GM12865 (cell line): ENCODE measurements around the gene CCDC192.

ENCODE experiments used
- DNase-seq: peaks from one replicate; pipeline ENCODE4 v3.0.0; 2010; ENCODE audit warnings: low read depth
- H3K4me3 ChIP-seq: 2 replicates; pipeline ENCODE4 v1.5.1; 2011; ENCODE audit warnings: mild to moderate bottlenecking, low read depth, low read length, control low read depth
- TF ChIP-seq, protein P1 (sequence below): IDR thresholded peaks from 2 replicates; pipeline ENCODE4 v1.5.1; 2011; ENCODE audit warnings: low read length, control low read depth, low read depth, inconsistent platforms; ENCODE audit not compliant: insufficient read depth; ENCODE audit errors: missing control alignments

CCDC192 gene

DNA sequence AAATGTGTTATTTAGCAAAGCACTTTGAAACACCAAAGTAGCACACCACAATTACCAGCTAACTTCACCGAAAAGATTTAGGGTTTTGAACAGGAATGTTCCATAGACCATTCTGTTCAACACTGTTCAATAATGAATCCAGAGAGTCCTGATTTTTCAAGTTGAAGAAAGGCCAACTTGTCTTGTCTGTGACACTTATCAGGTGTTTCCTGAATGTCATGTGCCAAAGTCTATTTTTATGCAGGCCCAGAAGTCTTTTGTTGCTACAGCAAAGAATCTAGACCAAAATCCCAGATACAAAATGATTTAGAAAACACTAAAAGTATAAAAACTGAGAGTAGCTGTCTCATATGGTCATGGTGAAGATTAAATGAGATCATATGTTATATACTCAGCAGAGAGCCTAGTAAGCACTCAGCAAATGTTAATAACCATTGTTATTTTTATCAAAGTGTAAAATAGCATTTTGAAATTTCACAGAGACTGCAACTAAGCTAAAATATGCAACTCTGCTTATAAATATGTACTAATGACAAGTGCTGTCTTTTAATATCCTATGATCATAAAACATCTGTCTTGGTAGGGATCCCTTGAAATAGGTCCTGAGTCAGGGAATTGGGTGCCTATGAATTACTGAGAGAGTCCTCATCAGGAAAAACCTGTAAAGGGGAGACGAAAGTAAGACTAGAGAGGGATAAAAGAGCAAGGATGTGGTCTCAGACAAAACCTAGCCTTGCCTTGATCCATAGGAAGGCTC, 258.0 kb downstream of the CCDC192 start:
- DNase-seq: no peak
- no peak overlapping the region for H3K4me3 ChIP-seq
- TF ChIP-seq, protein P1, sequence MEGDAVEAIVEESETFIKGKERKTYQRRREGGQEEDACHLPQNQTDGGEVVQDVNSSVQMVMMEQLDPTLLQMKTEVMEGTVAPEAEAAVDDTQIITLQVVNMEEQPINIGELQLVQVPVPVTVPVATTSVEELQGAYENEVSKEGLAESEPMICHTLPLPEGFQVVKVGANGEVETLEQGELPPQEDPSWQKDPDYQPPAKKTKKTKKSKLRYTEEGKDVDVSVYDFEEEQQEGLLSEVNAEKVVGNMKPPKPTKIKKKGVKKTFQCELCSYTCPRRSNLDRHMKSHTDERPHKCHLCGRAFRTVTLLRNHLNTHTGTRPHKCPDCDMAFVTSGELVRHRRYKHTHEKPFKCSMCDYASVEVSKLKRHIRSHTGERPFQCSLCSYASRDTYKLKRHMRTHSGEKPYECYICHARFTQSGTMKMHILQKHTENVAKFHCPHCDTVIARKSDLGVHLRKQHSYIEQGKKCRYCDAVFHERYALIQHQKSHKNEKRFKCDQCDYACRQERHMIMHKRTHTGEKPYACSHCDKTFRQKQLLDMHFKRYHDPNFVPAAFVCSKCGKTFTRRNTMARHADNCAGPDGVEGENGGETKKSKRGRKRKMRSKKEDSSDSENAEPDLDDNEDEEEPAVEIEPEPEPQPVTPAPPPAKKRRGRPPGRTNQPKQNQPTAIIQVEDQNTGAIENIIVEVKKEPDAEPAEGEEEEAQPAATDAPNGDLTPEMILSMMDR: no peak

DNA sequence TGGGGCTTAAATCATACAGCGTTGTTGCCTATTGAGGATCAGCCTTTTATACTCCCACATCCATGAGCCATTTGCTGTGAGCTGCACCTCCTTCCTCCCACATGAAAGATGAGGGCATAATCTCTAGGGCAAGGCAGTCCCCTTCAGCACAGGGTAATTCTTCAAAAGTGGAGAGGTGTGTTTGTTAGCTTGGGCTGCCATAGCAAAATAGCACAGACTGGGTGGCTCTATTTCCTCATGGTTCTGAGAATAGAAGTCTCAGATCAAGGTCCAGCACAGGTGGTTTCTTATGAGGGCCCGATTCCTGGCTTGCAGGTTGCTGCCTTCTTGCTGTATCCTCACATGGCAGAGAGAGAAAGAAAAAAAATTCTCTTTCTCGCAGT, 258.6 kb downstream of the CCDC192 start:
- TF ChIP-seq, protein P1: no peak
- H3K4me3 ChIP-seq: no peak overlapping the region
- DNase-seq: no peak

DNA sequence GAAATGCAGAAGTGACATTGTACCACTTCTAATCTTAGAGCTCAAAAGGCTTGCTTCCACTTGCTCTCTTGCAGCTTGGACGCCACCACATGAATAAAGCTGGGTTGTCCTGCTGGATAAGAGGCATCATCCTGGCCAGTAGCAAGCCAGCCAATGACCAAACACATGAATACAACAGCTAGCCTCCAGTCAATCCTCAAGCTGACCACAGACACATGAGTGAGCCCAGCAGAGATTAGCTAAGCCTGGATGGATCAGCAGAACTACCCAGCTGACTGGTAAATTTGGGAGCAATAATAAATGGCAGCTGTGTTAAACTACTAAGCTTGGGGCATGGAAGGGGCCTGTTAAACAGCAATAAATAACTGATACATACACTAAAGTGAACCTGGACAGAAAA, 259.3 kb downstream of the CCDC192 start:
- H3K4me3 ChIP-seq: no peak overlapping the region
- no peak for DNase-seq
- TF ChIP-seq, protein P1: no peak

DNA sequence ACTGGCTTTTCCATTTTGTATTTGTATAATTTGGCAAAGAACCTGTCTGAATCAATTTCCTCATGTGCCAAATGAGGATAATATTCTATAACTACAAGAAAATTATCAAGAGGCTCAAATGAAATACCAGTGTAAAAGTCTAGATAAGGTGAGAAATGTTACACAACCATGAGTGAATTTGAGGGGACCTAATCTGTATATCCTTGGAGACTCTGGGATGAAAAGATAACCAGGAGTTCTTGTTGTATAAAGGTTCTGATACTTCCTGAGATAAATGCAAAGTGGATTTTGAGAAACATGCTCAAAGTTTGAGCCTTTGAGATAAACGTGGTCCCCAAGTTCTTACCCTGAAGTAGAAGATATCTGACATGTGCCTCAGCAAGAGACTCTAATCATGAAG, 260.0 kb downstream of the CCDC192 start:
- DNase-seq: no peak
- no peak overlapping the region for H3K4me3 ChIP-seq
- TF ChIP-seq, protein P1: no peak

DNA sequence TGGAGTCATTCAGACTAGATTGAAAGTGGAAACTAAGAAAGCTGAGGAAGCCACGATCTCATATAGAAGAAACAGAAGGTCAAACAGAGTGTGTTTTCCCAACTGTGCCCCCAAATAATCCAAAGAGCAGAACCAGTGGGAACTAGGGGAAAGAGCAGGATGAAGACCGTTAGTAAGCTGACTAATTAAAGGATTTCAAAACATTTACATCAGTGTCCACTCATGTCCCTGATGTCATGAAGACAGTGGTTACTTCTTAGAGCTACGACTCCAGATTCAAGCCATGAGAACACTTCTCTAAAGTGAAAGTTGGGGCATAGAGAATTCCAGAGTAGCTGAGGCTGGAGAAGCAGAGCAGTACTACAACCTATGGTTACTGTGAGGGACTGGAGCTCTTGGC, 260.7 kb downstream of the CCDC192 start:
- DNase-seq: no peak
- no peak overlapping the region for H3K4me3 ChIP-seq
- TF ChIP-seq, protein P1: no peak

DNA sequence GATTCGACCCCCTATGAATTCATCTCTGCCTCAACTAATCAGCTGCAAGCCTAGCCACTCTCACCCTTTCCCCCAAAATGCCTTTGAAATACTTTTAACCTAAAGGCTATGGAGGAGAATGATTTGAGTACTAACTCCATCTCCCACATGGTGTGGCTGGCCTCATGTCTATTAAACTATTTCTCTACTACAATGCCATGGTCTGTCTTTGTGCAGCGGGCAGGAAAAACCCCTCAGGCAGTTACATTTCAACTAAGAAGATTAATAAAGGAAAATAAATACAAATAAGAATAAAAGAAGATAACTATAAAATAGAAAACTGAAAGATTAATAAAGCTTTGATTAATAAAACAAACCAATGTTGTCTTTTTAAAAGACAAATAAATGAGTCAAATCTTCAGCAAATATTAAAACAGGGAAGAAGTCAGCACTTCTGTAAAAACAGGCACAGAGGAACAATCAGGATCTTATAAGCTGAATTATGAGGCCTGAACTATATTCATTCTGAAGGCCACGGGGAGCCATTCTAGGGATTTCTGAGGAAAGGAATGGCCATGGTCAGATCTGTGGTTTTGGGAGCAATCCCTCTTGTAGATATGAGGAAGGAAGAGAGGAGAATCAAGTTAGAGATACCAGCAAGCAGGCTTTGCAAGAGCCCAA, 264.3 kb downstream of the CCDC192 start:
- no peak overlapping the region for H3K4me3 ChIP-seq
- TF ChIP-seq, protein P1: no peak
- no peak for DNase-seq

DNA sequence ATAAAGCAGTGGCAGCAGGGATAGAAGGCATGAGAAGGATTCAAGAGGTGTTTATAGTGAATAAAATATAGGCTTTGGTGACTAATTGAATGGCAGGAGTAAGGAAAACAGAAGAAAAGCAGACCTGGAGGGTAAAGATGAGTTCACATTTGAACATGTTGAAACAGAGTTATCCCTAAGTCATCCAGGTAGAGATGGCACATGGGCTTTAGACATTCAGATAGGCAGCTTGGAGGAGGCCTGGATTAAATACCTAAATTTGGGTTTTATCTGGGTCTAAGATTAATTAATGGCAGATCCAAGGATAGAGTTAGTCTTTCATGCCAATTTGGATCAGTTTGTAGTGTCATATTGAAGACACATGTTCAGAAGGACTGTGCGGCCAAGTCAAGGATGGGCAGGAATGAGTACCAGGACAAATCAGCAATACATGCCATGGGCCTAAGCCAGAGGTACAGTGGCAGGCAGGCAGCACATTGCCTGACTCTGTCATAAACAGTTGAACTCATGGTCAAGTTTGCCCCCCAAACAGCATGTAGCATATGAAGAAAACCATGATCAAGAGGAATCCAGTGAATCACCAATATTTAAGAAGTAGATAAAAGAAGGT, 264.9 kb downstream of the CCDC192 start:
- TF ChIP-seq, protein P1: no peak
- DNase-seq: no peak
- no peak overlapping the region for H3K4me3 ChIP-seq
